Renal cortical epithelial cell (primary cell): ENCODE results near the gene GIPC1. TPM values are rescaled to one million over a fixed set of nuclear protein-coding genes. Genes with fewer than 3 reads are reported as not detected.
A peak's percentile ranks its signal among the peaks of the same experiment; 100 is the strongest.
"Not testable (repeated sequence)": the region's sequence is repeated elsewhere in the genome, so short reads cannot be mapped to it uniquely, and the experiment has no call there.

Source experiments
- DNase-seq: peaks from one replicate; pipeline ENCODE4 v3.0.0-alpha.2; 2011; ENCODE audit warnings: low read depth
- total RNA-seq: library from RNA; depleted of rRNA; stranded (reverse); fragments of >200 nt; gene quantifications from 2 replicates; pipeline ENCODE4 v1.2.3, GENCODE V29; 2014

GIPC1 gene
- 180 and 401 TPM in 2 replicates for total RNA-seq

- DNase-seq, result peak; percentile 92
Measured at GRCh38 chr19:14496029-14496833, at the start of gene GIPC1. TSS of gene GIPC1 (minus strand) at chr19:14496127. CDS start at chr19:14482976, 13,151 bp downstream.

- no peak for DNase-seq
Measured at GRCh38 chr19:14545716-14546082, 49.8 kb upstream of the GIPC1 start.

- peak; percentile 50 for DNase-seq
Measured at GRCh38 chr19:14544977-14545715, 49.2 kb upstream of the GIPC1 start.

- no peak for DNase-seq
Measured at GRCh38 chr19:14544047-14544446, 48.1 kb upstream of the GIPC1 start.

- no peak for DNase-seq
Measured at GRCh38 chr19:14542711-14543328, 46.9 kb upstream of the GIPC1 start.

- not testable (repeated sequence) for DNase-seq
Measured at GRCh38 chr19:14541979-14542378, 46.1 kb upstream of the GIPC1 start.

- no peak for DNase-seq
Measured at GRCh38 chr19:14540741-14541525, 45.0 kb upstream of the GIPC1 start.

- DNase-seq, result peak; percentile 74
Measured at GRCh38 chr19:14536926-14537692, 41.2 kb upstream of the GIPC1 start.

GRCh38 chr19:14533450-14533849 lies 37.5 kb upstream of the GIPC1 start:
- DNase-seq, result no peak

- DNase-seq, result no peak
Measured at GRCh38 chr19:14530506-14530905, 34.6 kb upstream of the GIPC1 start.

GRCh38 chr19:14530005-14530348 lies 34.0 kb upstream of the GIPC1 start:
- DNase-seq, result no peak

- DNase-seq, result peak; percentile 99
Measured at GRCh38 chr19:14529254-14530004, 33.5 kb upstream of the GIPC1 start, which contains the start of gene TECR. TSS of gene TECR (plus strand) at chr19:14529594. CDS start at chr19:14529697, 103 bp downstream.

GRCh38 chr19:14528419-14529253 lies 32.7 kb upstream of the GIPC1 start:
- no peak for DNase-seq

GRCh38 chr19:14526423-14526822 lies 30.5 kb upstream of the GIPC1 start:
- no peak for DNase-seq

- no peak for DNase-seq
Measured at GRCh38 chr19:14525729-14526128, 29.8 kb upstream of the GIPC1 start.

GRCh38 chr19:14520543-14520942 lies 24.6 kb upstream of the GIPC1 start:
- no peak for DNase-seq

GRCh38 chr19:14519860-14520407 lies 24.0 kb upstream of the GIPC1 start:
- DNase-seq, result peak; percentile 97

GRCh38 chr19:14519245-14519859 lies 23.4 kb upstream of the GIPC1 start:
- DNase-seq, result no peak
